Transverse colon (tissue), 4 donors: ENCODE data around the gene EPS8L3. TPM values are rescaled to one million over a fixed set of nuclear protein-coding genes. Genes with fewer than 3 reads are reported as not detected.

ENCODE experiments used
- DNase-seq: peaks from one replicate; pipeline ENCODE4 v3.0.0-alpha.2; 2019
- H3K27ac ChIP-seq, 4 donors: fragments of 200-600 bp; sonication (generic); 2 replicates each; pipeline ENCODE4 v1.5.1; 2016 to 2018; ENCODE audit warnings: inconsistent platforms in 4 of 4
- H3K27me3 ChIP-seq: fragments of 200-600 bp; sonication (generic); 2 replicates; pipeline ENCODE4 v1.5.1; 2017; ENCODE audit warnings: inconsistent platforms
- H3K36me3 ChIP-seq, 4 donors: fragments of 200-600 bp; sonication (generic); 2 replicates each; pipeline ENCODE4 v1.5.1; 2017 to 2019; ENCODE audit warnings: inconsistent platforms in 4 of 4
- H3K4me1 ChIP-seq, 4 donors: fragments of 200-600 bp; sonication (generic); 2 replicates each; pipeline ENCODE4 v1.5.1; 2017 to 2020; ENCODE audit warnings: inconsistent platforms in 4 of 4
- H3K4me3 ChIP-seq, 4 donors: fragments of 200-600 bp; sonication (generic); 1 replicate in 1 of 4; 2 replicates in 3 of 4; pipeline versions ENCODE4 v1.5.1 to v1.6.1; 2017 to 2019; ENCODE audit warnings: inconsistent platforms in 4 of 4
- H3K9me3 ChIP-seq, 2 donors: fragments of 200-600 bp; sonication (generic); 2 replicates each; pipeline ENCODE4 v1.5.1; 2017 to 2019; ENCODE audit warnings: inconsistent platforms in 2 of 2
- EP300 ChIP-seq: sonication (generic); formaldehyde crosslinking; IDR thresholded peaks from one replicate; pipeline ENCODE4 v1.6.1; 2017; ENCODE audit warnings: antibody characterized with exemption, low read depth
- POLR2A ChIP-seq: fragments of 450-650 bp; IDR thresholded peaks from one replicate; pipeline ENCODE4 v1.6.1; 2016; ENCODE audit warnings: antibody characterized with exemption, mild to moderate bottlenecking, moderate library complexity
- POLR2AphosphoS5 ChIP-seq, 3 donors: sonication (generic); formaldehyde crosslinking; IDR thresholded peaks; one replicate each; pipeline ENCODE4 v1.6.1; 2016; ENCODE audit warnings: antibody characterized with exemption in 3 of 3
- WGBS, 2 donors: methylation state at CpG; one replicate each; pipeline ENCODE4 v1.1.5; 2018; ENCODE audit warnings: low coverage in 1 of 2; 5-methylcytosine and 5-hydroxymethylcytosine counted together
- in situ Hi-C, 4 donors: fragments of 200-750 bp; cut with MboI; loops; one replicate each; pipeline versions ENCODE4 v1.15.0 to v1.15.1; 2017; ENCODE audit warnings: low sequenced_read_pairs in 3 of 4, low pct_ligation_motif_present in 1 of 4, low pct_unique_long_range_greater_than_20kb in 1 of 4
- intact Hi-C: fragments of 100-400 bp; cut with DNase I; formaldehyde crosslinking; loops from one replicate; pipeline ENCODE4 v1.15.1; 2023; ENCODE audit warnings: low total_unique reads
- total RNA-seq, 4 donors: library from RNA; depleted of rRNA; stranded (reverse); fragments of >200 nt; gene quantifications; one replicate each; pipeline ENCODE4 v1.1.0, GENCODE V29; 2016
- TF ChIP-seq, protein P1 (sequence below), 5 experiments: fragments of 200-600 bp in 3 of 5; fragments of 450-650 bp in 2 of 5; sonication (generic) in 3 of 5; IDR thresholded peaks; 1 replicate in 2 of 5; 2 replicates in 3 of 5; pipeline ENCODE4 v1.5.1; 2016 to 2017; ENCODE audit warnings: antibody characterized with exemption in 5 of 5, inconsistent platforms in 3 of 5, mild to moderate bottlenecking in 2 of 5, moderate library complexity in 1 of 5

Gene EPS8L3
- total RNA-seq, 4 donors from 2014 or later = 228 to 468 (median 363) TPM

DNA sequence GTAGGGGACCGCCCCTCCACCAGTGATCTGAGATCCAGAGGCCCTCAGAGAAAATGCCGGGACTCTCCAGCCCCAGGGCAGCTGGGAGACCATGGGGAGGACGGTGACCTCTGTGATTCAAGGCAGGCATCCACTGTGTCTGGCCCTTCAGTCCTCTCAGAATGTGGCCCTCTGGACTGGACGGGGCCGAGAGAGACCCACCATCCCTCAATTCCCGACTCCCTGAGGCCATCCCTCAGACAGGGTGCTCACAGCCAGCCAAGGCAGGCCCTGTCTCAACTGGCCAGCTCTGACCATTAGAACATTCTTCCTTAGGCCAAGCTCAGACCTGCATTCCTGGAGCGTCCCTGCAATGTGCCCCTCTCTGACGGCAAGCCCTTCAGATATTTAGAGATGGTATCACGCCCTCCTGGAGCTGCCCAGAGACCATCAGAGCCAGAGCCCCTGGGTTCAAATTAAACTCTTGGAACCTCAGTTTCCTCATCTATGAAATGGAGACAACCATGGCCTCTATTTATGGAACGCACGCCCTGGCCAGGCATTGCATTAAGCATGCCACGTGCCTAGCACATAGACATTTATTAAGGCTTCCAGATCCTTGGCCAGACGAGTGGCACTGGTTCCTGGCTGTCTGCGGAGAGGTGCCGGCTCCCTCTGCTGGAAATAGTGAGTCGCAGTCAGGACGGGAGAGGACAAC lies 9.6 kb upstream of the EPS8L3 start:
- Histone ChIP-seq H3K4me1 (peaks cover 0 to 7% (median 4%) of the 10 kb centered on the region in 4 donors), H3K9me3 (no peaks in the 10 kb centered on the region), H3K36me3 (no peaks in the 10 kb centered on the region), H3K27me3 (no peaks in the 10 kb centered on the region), H3K27ac (no peak overlapping the region), H3K4me3 (no peak overlapping the region)
- intact Hi-C loops (loop anchor here (1.0 to 5.0 kb wide), 3 partner anchors 25 to 233 kb away; no protein-coding TSS in a partner anchor), in situ Hi-C loops (loop anchor here (5.0 to 10.0 kb wide), 5 partner anchors 119 to 229 kb away; partner anchors contain the start of genes GNAI3 (in 4 of the 4) and GSTM4 (in 1 of the 4))
- peak; percentile 87 for DNase-seq
- TF ChIP-seq, protein P1, sequence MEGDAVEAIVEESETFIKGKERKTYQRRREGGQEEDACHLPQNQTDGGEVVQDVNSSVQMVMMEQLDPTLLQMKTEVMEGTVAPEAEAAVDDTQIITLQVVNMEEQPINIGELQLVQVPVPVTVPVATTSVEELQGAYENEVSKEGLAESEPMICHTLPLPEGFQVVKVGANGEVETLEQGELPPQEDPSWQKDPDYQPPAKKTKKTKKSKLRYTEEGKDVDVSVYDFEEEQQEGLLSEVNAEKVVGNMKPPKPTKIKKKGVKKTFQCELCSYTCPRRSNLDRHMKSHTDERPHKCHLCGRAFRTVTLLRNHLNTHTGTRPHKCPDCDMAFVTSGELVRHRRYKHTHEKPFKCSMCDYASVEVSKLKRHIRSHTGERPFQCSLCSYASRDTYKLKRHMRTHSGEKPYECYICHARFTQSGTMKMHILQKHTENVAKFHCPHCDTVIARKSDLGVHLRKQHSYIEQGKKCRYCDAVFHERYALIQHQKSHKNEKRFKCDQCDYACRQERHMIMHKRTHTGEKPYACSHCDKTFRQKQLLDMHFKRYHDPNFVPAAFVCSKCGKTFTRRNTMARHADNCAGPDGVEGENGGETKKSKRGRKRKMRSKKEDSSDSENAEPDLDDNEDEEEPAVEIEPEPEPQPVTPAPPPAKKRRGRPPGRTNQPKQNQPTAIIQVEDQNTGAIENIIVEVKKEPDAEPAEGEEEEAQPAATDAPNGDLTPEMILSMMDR (IDR thresholded peaks at IDR 0.05) = peak; percentile 79 to 93 (median 84)
- TF ChIP-seq EP300 (no peak), POLR2AphosphoS5 (IDR thresholded peaks at IDR 0.05) (peak in 1 of 3 donors; percentile 16)
- WGBS, 2 donors = 46% methylated on average over 17 of the region's 17 CpGs; no CpG with 5 or more reads in 1 of the 2 donors

- peaks cover 0 to 7% (median 4%) of the 10 kb centered on the region in 4 donors for H3K4me1 ChIP-seq
- intact Hi-C loops (loop anchor here (1.0 to 5.0 kb wide), 3 partner anchors 24 to 232 kb away; no protein-coding TSS in a partner anchor), in situ Hi-C loops (loop anchor here (5.0 to 10.0 kb wide), 5 partner anchors 118 to 228 kb away; partner anchors contain the start of genes GNAI3 (in 4 of the 4) and GSTM4 (in 1 of the 4))
- H3K36me3 ChIP-seq = no peaks in the 10 kb centered on the region
- no peaks in the 10 kb centered on the region for H3K9me3 ChIP-seq
- TF ChIP-seq POLR2AphosphoS5 (IDR thresholded peaks at IDR 0.05) (no peak), POLR2A (no peak), EP300 (no peak)
- TF ChIP-seq, protein P1 (IDR thresholded peaks at IDR 0.05) = no peak
- no peaks in the 10 kb centered on the region for H3K27me3 ChIP-seq
- H3K27ac ChIP-seq = no peak overlapping the region
- DNase-seq = peak; percentile 8
- H3K4me3 ChIP-seq = no peak overlapping the region
- WGBS, 2 donors = 89% methylated on average over 6 of the region's 6 CpGs; no CpG with 5 or more reads in 1 of the 2 donors
Observed at GRCh38 chr1:109772658-109773202, 9.0 kb upstream of the EPS8L3 start.

- no peaks in the 10 kb centered on the region for H3K9me3 ChIP-seq
- in situ Hi-C loops = loop anchor here (5.0 to 10.0 kb wide), 5 partner anchors 117 to 227 kb away; partner anchors contain the start of genes GNAI3 (in 4 of the 4) and GSTM4 (in 1 of the 4)
- WGBS, 2 donors = 66% methylated on average over 10 of the region's 10 CpGs; no CpG with 5 or more reads in 1 of the 2 donors
Observed at GRCh38 chr1:109771712-109772657, 8.3 kb upstream of the EPS8L3 start.

More at GRCh38 chr1:109771712-109772657, 8.3 kb upstream of the EPS8L3 start:
- peak; percentile 27 for DNase-seq
- Histone ChIP-seq H3K27me3 (no peaks in the 10 kb centered on the region), H3K4me3 (no peak overlapping the region), H3K27ac (no peak overlapping the region), H3K4me1 (peaks cover 0 to 10% (median 6%) of the 10 kb centered on the region in 4 donors), H3K36me3 (no peaks in the 10 kb centered on the region)
- intact Hi-C loops = loop anchor here (2.0 to 5.0 kb wide), 2 partner anchors 130 to 231 kb away; no protein-coding TSS in a partner anchor
- TF ChIP-seq, protein P1 (IDR thresholded peaks at IDR 0.05) = no peak
- no peak for TF ChIP-seq POLR2A
- TF ChIP-seq POLR2AphosphoS5 (IDR thresholded peaks at IDR 0.05) = no peak
- no peak for TF ChIP-seq EP300
